Measurements from ENCODE around the gene CREB5.

Gene CREB5

DNA sequence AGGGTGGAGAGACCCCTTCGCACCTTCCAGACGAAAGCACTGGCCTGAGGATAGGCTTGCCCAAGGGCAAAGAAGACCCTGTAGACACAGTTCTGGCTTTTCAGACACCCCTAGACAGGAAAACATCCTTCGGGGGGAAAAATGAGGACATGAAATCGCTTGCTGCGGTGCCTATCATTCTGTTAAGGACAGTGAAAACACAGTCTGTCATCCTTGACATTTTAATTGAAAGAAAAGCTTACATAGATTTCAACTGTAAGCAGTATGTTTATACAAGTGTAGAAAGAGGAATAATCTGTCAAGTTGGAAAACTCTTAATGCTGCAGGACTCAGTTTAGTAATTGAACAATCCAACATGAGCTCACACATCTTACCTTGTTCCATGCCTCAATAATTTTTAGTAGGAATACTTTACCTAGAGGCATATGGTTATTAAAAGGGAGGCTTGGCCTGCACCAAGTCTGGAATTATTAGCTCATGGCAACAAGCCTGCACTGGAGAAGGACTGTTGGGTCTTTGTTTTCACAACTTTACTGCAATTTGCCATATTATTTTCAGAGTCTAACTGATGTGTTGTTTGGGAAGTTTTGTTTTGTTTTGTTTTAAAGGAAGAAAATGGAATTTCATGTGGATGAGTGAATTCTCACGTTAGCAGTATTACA lies 302.3 kb downstream of the CREB5 start:
- no peak for DNase-seq (ENCODE audit: low read depth)

DNA sequence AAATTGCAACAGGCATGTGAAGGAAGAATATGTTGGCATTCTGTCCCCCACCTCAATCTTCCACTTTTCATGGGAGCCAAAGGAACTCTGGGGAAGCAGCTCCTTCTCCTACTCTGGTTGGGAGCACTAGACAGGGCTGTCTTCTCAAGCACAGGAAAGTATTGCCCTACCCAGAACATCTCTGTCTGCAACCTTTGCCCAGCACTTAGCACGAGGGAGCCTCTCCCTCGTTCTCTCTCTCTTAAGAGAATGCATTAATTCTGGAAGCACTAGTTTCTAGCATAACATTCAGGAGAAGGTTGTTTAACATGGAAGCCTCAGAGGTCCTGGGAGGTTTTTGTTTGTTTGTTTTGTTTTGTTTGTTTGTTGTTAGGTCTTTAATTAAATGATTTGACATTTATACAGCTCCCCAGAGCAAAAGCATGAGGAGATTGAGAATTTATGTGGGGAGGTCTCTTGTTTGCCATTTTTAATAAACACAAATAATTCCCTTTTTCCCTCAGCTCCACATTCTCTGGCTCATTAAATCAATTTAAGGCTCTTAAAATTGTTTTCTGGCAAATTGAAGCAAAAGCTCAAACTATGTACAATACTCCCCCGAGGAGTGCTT lies 305.2 kb downstream of the CREB5 start:
- no peak for DNase-seq (ENCODE audit: low read depth)

DNA sequence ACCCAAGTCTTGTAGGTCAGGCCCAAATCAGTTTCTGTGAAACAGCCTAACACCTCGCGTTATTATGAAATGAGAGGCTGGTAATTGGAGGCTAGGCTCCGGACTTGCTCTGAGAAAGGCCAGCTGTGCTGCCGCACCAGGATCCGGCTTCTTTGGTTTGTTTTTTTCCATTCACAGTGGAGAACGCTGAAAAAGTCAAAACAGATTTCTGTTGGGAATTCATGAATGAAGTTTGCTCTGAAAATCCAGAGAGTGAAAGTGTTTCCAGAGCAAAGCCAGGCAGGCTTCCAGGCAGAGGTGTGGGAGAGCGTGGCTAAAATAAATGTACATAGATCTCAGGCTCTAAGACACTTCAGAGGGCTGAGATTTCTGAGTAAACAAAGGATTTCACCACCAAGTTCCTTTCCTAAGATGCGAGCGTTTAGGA lies 305.8 kb downstream of the CREB5 start:
- no peak for DNase-seq (ENCODE audit: low read depth)

DNA sequence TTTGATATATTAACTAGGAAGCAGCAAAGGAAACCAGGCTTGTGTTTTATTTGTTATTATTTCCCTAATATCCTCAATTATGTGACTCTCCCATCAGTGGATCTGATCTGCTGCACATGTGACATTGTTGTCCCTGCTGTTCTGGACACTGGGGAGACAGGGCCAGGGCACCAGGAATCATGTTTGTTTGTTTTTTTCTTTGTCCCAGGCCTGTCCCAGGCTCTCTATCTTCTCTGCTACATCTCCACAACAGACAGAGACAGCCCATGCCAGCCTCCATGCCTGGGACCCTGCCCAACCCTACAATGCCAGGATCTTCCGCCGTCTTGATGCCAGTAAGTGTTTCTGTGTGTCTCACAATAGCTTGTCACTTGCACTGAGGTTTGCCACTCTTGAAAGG lies 306.2 kb downstream of the CREB5 start:
- no peak for DNase-seq (ENCODE audit: low read depth)

DNA sequence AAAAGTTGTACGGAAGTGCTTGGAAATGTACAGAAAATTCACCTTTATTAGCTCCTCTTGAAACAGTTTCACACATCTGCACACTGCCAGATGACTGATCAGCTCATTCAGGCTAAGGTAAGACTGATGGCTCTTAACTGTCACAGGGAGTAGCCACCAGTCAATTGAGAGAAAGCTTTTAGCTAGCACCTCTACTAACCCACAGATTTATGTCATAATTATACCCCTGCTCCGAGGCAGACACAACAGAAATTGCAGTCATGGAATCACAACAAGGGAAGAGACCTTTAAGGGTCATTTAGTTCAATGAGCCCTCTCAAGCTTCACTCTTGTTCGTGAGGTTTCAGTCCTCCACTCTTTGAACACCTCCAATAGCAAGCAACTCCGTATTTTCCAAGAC lies 310.4 kb downstream of the CREB5 start:
- DNase-seq (ENCODE audit: low read depth) = no peak

DNA sequence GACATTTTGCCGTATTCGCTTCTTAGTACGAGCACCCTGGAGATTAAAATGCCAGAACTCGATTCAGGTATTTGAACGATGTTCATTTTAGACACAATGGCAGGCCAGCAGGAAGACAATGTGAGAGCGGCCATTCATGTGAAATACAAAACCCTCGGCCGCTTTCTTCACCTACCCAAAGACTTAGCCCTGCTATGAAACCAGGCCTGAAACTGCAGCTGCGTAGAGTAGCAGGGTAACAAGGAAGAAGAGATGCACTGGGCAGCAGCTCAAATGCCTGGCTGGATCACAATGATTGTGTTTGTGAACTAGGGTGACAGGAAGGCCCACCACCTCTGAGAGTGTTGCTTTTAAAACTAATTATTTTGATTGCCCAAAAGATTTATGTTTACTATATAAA lies 311.0 kb downstream of the CREB5 start:
- no peak for DNase-seq (ENCODE audit: low read depth)

DNA sequence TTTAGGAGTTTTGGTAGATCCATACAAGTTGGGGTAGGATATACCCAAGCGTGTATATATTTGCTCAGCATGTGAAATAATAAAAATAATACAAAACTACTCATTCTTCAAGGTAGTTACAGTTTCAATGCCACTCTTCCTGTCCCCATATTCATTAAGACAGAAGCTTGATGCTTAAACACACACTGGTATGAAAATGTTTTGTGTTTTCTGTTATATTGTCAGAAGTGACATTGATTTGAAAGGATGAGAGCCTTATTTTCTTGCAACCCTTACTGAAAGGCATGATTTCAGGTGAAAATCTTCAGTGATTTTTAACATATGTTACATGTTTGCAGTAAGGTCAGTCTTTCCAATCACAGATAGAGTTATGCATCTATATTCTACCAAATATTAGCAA lies 312.2 kb downstream of the CREB5 start:
- DNase-seq (ENCODE audit: low read depth) = no peak

DNA sequence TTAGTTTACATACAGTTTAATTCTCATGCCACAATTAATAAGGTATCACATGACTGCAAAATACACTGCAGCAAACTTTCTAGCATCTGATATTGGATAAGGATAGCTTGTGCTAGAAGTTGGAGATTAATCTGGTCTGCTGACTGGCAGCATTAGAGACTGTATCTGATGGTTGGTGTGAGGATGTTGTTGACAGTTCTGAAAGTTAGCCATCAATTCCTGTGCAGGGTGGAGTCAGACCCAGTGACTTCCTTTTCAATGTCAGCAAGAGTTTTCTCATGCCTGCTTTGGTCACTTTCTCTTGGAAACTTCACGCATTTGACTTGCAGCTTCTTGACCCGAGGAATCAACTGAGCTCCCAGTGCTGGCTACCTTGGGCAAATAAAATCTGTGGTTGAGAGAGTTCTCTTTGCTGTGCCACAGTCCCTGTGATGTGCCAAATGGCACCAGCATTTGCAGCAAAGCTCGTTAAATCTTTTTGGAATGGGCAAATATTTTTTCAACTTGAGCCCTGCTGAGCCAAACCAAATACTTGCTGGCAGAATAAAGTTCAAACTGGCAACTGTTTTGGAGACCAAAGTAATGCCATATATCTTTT lies 312.8 kb downstream of the CREB5 start:
- DNase-seq (ENCODE audit: low read depth) = no peak

DNA sequence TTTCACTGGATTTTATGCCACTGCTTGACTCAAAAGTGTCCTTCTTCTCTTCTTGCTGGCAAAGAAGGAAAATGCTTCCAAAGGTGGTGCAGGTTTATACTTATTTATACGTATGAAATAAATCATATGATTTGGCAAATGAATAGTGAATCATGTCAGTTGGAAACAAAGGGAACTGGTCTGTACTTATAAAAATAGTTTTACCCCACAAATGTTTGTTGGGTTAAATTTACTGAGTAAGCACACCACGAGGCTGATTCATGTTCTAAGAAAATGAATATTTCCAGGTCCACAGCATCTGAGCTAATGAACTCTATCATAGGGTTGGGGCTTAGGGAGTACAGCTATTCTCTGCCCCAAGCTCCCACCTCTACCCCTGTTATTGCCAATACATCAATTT lies 313.6 kb downstream of the CREB5 start:
- no peak for DNase-seq (ENCODE audit: low read depth)

DNA sequence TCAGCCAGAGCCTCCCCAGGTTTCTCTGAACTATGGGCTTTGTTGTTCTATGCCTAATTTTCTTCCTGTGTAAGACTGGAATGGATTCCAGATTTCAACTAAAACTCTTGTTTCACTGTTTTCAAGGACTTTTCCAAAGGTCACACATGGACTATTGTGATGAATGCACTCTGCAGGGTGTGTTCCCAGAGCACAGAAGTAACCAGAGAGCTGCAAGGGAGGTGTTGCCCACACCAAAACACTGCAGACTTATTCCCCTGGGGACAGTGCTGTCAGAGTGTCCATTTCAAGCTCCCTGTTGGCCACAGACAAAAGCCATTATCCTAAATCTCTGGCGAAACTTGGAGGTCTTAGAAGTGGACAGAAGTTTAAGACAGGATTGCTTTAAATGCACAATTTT lies 314.2 kb downstream of the CREB5 start:
- DNase-seq (ENCODE audit: low read depth) = no peak

DNA sequence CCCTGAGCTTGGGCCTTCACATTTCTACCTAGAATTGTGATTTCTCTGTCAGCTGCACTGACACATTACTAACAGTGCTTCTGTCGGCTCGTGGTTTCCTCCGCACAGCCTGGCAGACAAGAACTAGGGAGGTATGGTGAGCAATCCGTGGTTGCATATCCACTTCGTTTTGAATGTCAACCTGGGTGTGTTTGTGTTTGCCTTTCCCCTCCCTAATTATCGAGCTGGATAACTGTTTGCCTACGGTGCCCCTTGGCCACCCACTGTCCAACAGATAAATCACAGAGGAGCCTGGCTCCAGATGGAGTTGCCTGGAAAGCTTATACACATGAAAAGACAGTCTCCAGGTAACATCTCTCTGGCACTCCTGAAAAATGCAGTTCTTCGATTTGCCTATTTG lies 317.0 kb downstream of the CREB5 start:
- DNase-seq (ENCODE audit: low read depth) = no peak

DNA sequence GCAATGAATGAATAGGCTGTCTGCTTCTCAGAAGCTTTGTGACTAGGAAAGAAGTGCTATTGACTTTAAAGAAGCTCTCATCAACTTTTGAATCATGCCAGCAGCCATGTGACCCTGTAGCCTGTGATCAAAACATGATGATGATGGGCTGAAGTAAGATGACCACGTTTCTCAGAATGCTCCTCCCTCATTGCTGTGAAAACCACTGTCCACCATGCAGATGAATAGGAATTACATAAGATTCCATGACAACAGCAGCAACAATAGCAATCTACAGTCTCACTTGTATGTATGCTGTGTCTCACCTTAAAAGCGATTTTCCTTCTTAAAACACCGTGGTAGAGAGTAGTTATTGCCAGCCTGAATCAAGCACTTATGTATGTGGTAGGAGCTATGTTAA lies 317.4 kb downstream of the CREB5 start:
- DNase-seq (ENCODE audit: low read depth) = no peak

DNA sequence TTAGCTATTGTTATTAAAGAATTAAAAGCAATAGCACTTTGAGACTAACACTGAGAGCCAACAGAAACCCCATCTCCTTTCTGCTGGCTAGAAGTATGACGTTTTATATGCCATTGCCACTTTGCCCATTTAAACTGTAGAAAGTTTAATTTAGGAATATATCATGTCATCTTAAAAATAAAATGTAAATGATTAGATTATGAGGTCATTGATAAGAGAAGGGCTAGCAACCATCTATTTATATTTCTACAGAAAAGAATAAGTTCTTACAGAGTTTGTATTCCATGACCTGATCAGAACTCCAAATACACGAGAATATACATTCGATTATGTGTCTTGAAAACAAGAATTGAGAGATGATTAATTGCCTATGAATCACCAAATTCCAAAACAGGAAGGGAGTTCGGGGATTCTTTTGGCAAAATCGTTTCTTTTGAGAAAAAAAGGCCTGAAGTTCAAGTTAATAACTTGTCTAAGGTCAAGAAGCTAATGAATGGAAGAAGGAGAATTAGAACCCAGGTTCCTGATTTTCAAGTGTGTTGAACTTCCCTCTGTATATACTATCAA lies 318.9 kb downstream of the CREB5 start:
- no peak for DNase-seq (ENCODE audit: low read depth)

DNA sequence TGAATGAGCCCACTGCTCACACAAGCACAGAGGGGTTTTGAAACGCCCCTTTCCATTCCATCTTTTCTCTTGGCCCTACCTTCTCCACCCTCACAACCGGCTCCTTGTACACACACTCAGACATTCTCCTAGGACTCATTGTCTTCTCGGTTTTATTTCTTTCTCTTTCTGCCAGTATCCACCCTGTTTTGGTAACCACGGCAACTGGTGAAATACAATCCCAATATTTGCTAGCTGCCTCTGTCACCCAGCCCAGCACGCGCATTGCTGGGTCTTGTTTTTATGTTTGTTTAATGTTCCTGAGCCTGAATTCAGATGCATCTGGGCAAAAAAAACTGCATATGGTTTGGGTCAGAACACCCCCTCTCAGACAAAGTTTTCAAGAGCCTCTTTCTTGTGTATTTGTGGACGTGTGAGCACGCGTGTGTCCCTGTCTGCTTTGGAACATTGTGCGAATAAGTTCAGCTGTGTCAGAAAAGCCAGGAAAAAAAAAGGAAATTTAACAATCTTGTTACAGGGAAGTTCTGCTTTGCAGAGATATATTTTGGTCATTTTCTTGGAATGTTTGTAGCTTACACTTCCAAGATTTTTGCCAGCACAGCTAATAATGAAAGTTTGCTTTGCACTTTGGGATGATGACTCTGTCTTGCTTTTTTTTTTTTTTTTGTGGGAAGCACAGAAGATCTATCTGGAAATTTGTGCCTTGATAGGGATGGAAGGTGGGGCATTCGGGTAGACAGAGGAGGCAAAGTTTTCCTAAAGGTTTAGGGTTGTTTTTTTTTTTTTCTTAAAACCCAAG lies 320.0 kb downstream of the CREB5 start:
- no peak for DNase-seq (ENCODE audit: low read depth)

DNA sequence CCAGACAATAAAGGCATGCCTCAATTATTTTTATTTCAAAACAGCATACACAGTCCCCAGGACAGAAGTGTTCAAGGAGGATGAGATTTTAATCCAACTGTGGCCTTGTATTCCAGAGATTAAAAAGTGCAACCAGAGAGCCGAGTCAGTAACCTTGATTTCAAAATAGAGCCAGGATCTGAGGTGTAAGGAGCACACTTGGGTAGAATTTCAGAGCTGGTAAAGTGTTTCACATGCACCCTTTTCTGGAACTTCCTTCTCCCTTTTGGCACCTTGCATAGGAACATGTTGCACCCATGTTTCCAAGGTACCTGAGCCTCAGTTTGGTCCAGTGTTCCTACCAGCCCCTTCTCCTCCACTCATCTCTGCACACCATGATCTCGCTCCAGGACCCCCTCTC lies 320.7 kb downstream of the CREB5 start:
- no peak for DNase-seq (ENCODE audit: low read depth)

DNA sequence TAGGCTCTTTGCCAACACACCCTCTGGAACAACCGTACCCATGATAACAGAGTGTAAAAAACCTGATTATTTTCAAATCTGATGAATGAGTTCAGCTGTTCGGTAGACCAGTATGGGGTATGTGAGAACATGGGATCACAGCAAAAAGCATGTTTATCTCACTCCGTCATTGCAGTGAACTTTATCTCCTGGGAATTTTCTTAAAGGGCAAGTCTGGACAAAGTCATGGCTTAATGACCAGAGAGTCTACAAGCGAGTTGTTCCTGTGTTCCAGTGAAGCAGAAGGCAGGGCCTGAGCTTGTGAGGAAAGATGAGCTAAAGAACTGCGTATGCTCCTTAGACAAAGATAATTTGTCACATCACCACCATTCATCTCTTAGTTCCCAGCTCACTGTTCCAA lies 326.1 kb downstream of the CREB5 start:
- no peak for DNase-seq (ENCODE audit: low read depth)

DNA sequence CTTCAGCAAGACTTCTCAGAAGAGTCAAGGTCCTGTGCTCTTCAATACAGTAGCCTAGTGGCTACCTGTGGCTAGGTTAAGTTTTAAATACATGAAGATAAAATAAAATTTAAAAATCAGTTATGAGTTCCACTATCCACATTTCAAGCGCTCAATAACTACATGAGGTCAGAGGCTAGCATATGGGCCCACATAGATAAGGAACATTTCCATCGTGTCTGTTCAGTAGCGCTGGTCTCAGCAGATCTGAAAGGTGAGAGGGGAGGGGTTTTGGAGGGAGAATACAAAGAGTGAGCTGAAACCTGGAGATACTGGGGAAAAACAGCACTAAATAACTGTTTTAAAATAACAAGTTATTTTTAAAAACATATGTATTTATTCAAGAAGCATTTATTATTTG lies 326.8 kb downstream of the CREB5 start:
- DNase-seq (ENCODE audit: low read depth) = no peak

DNA sequence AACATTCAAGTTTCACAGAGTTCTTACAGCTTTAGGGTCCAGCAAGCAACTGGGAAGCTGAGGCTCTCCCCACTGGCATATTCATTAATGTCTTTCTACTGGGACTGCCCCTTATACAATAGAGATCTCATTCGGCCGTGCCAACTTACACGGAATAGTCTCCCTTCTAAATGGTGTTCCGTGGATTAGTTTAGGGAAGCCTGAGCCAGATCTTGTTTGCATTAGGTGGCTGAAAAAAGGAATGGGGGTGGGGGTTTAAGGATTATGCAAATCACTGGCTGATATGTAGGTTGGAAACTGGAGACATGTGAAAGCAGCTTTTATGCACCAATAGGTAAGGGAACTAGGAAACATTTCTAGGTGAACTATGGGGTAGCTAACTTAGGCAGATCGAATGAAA lies 327.5 kb downstream of the CREB5 start:
- no peak for DNase-seq (ENCODE audit: low read depth)

DNA sequence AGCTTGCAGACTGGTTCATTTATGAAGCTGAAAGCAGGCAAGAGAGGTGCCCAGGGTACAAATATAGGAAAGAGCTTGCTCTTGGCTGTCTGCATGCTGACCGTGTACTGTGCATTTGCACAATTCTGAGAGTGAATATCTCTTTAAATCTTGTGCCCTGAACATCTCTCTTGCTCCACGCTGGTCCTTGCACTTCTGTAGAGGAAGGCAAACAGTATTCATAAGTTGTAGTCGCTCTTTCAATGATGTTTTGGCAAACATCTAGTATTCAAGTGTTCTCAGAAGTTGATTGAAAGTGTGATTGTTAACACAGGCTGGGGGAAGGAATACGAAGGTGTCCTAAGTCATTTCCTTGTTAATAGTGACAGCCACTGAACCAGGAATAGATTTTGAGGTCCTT lies 332.6 kb downstream of the CREB5 start:
- DNase-seq (ENCODE audit: low read depth) = no peak

DNA sequence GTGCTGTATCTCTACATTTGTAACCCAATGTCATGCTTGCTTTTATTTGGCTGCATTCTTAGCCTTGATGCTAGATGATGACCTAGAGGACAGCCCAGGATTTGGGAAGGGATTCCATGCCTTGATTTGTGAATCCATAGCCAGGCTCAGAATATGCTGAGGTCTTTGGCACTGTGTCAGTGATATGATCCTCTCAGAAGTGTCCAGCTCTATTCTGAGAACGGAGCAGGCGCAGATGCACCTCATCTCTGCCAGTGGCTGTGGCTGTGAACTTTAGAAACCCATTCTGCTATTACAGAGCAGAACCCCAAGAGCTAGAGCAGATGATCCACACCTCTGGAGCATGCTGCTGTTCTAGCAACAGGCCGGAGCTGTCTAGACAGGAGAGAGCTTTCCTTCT lies 333.0 kb downstream of the CREB5 start:
- DNase-seq (ENCODE audit: low read depth) = no peak

DNA sequence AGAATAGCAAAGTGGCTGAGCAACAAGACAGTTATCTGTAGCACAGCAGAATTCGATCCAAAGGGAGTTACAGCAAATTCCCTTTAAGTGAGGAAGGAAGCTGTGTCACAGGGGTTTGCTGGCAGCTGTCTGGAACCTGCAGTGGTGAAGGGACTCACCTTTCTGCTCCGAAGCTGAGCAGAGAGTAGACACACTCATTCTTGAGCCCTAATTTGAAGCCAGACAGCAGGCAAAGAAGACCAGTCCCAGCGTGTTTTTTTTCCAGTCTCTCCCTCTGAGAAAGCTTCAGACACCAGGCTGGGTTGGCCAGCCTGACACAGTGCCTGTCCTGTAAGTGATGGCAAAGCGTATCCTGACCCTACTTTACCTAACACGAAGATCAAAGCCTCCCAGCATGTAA lies 335.1 kb downstream of the CREB5 start:
- DNase-seq (ENCODE audit: low read depth) = no peak

DNA sequence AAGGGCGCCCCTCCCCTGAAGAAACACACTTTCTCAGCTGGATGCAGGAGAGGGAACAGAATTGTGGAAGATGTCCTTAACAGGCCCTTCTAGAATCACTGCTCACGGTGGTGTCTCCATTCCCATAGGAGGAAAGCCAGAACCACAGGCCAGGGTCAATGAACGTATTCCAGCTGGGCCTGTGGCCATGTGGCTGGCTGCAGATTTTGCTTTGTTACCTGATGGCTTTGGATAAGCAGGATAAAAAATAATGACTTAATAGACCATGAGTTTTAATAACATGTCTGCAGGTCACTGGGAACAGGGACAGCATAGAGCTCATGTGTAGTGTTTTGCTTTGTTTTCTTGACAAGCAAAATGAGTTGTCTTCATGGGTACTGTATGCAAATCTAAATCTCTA lies 335.5 kb downstream of the CREB5 start:
- DNase-seq (ENCODE audit: low read depth) = no peak

DNA sequence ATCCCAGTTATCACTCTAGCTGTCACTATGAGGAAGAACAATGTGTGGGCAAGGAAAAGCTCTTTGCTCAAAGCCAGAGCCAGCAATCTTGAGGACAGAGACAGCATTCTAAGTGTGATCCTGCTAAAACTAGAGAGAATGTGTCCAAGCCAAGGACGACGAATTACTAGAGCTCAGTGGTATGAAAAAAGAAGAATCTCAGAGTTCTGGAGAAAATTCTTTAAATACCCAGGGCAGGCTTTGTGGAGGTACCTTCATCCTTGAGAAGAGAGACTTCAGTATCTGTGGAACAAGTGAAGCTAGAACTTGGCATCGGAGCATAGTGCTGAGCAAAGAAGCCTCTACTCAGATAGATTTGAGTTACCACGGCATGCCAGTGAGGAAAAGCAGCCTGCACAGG lies 336.0 kb downstream of the CREB5 start:
- no peak for DNase-seq (ENCODE audit: low read depth)
